Superior temporal gyrus (tissue), 1 donor: ENCODE data around the gene ITGB5.
"Not testable (repeated sequence)": the region's sequence is repeated elsewhere in the genome, so short reads cannot be mapped to it uniquely, and the experiment has no call there.

Experiments used
- DNase-seq: peaks from one replicate; pipeline ENCODE4 v3.0.0-alpha.2; 2016; ENCODE audit errors: extremely low spot score

The ITGB5 gene

GRCh38 chr3:124812291-124813265 lies 74.6 kb downstream of the ITGB5 start:
- peak; percentile 73 for DNase-seq

DNA sequence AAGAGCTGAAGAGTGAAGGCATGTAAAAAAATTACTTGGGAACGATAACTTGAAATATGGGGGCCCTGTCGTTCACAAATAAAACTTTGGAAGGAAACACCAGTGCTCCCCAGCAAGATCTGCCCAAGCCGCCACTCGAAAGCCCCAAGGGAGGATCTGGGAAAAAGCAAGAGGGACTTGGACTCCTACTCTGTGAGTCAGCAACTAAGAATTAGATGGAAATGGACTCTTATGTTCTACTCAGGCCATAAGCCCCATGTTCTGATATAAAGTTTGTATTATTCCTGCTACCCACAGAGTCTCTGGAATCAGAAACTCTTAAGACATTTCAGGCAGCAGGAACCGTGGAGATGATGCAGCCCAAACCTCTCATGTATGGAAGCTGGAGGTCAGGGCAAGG lies 75.7 kb downstream of the ITGB5 start:
- DNase-seq, result no peak

- no peak for DNase-seq
Measured at GRCh38 chr3:124810970-124811369, 76.2 kb downstream of the ITGB5 start.

DNA sequence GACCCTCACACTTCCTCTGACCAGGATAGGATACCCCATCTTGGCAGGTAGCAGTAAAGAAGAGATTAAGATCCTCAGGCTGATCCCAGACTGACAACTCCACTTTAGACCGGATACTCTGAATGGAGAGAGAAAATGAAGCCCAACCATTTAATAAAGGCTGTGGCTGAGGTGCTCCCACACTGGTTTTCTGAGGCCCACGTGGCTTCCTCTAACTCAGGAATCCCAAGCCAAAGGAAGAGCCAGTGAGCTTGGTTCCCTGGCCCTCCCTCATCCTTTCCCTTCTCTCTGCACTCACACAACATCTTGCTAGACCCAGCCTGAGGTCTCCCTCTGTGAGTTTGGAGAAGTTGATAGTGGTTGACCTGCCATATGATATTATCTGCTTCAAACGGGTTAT lies 78.1 kb downstream of the ITGB5 start:
- no peak for DNase-seq

DNA sequence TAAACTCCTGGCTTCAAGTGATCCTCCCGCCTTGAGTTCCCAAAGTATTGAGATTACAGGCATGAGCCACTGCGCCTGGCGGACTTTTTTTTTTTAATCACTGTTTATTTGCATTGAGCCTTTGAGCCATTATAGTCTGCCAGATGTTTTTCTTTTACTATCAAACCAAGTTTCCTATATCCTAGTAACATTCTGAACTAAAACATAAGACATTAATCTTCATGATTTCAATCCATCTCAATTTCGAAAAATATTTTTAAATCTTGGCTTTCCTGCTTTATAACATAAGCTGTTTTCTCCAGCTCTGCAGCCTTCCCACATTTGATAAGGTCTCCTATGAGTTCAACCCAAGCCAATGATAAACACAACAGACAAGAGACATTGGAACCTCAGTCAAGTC lies 81.5 kb downstream of the ITGB5 start:
- no peak for DNase-seq

GRCh38 chr3:124804875-124805274 lies 82.3 kb downstream of the ITGB5 start:
- DNase-seq, result no peak

DNA sequence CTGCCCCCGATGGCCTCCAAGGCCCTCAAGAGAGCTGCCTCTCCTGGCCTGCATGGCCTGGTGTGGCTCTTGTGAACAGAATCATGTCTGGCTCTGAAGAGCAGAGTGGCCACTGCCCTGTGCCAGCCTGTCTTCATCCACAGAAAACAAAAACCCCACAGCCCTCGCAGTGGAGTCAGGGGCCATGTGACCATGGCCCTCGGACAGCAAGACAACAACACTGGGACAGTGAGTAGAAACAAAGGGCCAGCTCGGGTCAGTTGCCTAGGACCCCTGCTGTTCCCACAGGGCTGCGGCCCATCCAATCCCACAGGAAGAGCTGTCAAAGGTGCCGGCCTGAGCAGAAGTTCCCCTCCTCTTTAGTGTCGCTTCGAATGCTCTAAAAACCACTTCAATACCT lies 84.5 kb downstream of the ITGB5 start:
- DNase-seq, result peak; percentile 66

GRCh38 chr3:124802061-124802698 lies 85.0 kb downstream of the ITGB5 start:
- DNase-seq, result no peak

DNA sequence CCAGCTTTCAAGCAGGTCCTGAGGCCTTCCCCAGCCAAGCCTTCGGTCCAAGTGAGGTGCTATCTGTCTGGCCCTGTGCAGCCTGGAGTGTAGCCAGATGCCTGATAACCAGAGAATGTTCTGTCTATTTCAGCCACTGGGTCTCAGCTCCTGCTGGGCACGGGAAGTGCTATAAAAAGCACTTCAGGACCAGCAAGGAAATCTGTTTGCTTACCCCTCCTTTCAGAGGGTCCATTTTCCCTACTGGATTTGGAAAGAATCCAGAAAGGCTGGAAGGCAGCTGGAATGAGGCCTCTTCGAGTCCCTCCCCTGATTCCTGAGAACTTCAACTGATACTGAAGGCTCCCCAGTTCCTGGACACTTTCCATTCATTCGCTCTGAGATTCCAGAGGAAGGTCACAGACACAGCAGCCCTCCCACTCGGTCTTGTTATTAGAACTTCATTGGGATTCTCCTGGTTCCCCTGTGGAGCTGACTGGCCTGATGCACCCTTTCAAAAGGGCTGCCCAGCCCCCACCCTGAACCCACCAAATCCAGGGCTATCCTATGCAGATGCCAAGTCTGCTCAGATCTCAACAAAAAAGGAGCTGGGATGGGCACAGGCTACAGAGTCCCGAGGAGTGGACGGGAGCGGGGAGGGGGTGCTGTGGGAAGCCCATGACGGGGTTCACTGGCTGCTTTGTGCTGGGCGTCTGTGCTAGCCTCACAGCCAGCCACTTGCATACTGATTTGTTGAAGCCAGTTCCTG lies 86.5 kb downstream of the ITGB5 start:
- no peak for DNase-seq

DNA sequence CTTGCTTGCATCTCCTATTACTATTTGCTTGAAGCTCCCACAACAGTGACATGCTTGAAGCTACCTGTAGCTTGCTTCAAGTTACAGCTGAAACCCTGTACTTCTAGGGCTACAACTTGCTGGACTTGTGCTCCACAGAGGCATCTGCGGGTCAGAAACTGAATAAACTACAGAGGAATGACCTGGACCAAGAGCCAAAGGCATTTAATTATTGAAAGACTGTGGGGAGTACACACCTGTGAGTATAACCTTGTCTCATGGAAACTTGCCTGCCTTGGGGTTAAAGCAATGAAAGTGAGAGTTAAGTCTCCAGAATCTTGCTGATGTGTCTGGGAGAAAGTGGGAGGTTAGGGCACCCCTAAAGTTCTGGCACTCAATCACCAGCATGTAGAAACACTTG lies 87.1 kb downstream of the ITGB5 start:
- DNase-seq, result no peak

GRCh38 chr3:124799676-124800075 lies 87.5 kb downstream of the ITGB5 start:
- DNase-seq, result no peak

GRCh38 chr3:124797426-124797945 lies 89.7 kb downstream of the ITGB5 start:
- DNase-seq, result no peak

GRCh38 chr3:124796477-124796876 lies 90.7 kb downstream of the ITGB5 start:
- no peak for DNase-seq

- DNase-seq, result no peak
Measured at GRCh38 chr3:124793054-124793739, 94.0 kb downstream of the ITGB5 start.

- DNase-seq, result no peak
Measured at GRCh38 chr3:124792341-124793040, 94.7 kb downstream of the ITGB5 start.

DNA sequence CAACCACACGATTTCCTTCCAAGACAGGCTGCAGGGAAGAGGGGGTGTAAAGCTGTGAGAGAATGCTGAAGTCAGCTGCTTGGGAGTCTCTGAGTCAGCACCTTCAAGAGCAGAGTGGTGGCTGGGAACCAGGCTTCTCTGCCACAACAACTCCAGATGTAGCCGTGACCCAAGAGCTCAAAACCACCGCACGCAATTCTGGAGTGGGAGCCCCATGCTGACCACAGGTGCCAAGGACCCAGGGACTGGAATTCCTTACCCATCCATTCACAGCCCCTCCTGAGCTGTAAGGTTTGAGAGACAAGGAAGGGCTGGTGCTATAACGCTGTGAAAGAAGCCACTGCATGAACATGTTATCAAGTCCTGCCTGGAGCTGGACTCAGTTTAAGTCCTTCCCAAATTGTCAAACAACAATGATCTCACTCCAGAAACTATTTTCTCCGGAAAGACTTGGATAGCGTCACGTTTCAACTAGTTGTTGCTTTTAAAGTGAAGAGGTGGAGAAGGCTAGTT lies 95.5 kb downstream of the ITGB5 start:
- no peak for DNase-seq

DNA sequence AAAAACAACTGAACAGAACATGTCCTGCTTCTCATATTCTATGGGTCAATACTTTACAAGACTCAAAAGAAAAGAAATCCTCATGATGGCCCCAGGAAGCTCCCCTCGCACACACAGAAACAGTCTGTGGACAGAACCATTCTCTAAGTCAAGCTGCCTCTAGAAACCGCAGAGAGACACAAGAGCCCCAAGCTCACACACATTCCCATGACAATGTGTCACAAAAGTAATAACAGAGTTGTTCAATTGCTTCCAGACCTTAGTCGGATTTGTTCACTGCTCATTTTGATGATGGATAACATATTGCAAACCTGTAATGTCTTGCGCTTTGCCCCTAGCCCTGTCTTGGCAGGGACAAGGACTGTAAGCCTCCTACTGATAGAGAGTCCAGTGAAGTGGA lies 96.0 kb downstream of the ITGB5 start:
- DNase-seq, result no peak

DNA sequence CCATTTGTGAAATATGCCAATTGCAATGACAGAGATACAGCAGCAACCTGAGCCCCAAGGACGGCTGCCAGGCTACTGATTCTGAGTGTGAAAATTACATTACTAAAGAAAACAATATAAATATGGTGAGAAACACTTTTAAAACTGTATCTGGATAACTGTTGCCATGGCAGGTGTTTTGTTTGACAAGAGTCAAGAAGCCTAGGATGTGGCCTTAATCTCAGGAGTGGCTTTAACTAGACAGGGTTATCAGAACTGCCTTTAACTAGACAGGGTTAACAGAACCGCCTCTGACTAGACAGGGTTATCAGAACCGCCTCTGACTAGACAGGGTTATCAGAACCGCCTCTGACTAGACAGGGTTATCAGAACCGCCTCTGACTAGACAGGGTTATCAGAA lies 98.1 kb downstream of the ITGB5 start:
- not testable (repeated sequence) for DNase-seq

GRCh38 chr3:124788254-124788745 lies 98.9 kb downstream of the ITGB5 start:
- no peak for DNase-seq

DNA sequence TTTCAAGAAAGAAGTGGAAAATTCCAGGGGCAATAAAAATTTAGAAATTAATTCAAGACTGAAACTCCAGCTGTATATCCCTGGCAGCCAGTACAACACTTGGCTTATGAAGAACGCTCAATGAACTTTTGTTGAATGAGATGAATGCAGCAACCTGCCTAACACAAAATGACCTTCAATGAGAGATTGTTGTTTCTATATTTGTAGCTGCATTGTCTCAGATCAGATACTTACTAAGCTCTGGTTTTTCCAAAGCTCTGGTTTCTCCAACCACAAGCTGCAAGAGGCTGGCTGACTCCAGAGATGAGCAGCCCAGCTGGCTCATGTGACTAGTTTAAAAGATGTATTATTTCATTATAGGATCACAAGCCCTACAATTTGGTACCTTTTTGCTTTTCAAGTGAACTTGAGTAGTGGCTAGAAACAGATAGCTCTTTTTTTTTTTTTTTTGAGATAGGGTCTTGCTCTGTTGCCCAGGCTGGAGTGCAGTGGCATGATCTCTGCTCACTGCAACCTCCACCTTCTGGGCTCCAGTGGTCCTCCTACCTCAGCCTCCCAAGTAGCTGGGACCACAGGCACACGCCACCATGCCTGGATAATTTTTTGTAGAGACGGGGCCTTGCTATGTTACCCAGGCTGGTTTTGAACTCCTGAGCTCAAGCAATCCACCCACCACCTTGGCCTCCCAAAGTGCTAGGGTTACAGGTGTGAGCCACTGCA lies 99.5 kb downstream of the ITGB5 start:
- peak; percentile 78 for DNase-seq
